AG09309 (cell line): Measurements from ENCODE around the gene LPCAT3.

Source experiments
- DNase-seq: peaks from one replicate; pipeline ENCODE4 v3.0.0-alpha.2; 2010; ENCODE audit warnings: low read depth
- H3K4me3 ChIP-seq: 2 replicates; pipeline ENCODE4 v1.5.1; 2011; ENCODE audit warnings: mild to moderate bottlenecking, low read depth, low read length, moderate library complexity; ENCODE audit not compliant: control insufficient read depth
- CTCF ChIP-seq: IDR thresholded peaks from 2 replicates; pipeline ENCODE4 v1.5.1; 2011; ENCODE audit warnings: mild to moderate bottlenecking, low read depth, low read length, inconsistent platforms; ENCODE audit not compliant: insufficient read depth, control insufficient read depth; ENCODE audit errors: missing control alignments

The LPCAT3 gene

DNA sequence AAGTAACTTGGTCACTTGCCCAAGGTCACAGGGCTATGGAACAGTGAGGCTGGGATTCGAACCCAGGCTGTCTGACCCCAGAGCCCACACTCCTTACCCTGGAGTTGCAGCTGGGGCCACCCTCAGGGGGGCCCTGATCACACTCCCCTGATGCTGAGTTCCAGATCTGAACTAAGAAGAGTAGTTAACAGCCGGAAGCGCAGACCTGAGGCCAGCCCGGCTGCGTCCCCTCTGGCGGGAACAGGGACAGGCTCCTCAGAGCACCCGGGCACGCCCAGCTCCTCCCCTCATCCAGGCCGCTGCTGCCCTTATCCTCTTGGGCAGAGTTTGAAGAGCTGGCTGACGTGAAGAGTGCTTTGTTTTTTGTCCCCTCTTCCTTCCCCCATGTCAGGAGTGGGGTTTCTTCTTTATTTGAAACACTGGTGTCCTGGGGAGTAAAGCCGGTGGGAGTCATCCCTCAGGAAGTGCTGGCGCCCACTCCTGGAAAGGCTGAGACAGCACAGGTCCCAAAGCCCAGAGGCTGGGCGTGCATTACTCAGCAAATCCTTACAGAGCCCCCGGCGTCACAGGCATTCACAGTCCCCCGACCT lies 56.5 kb downstream of the LPCAT3 start:
- DNase-seq, result no peak
- no peak overlapping the region for H3K4me3 ChIP-seq

GRCh38 chr12:6961278-6961694 lies 57.0 kb downstream of the LPCAT3 start:
- no peak overlapping the region for H3K4me3 ChIP-seq
- no peak for DNase-seq
- TF ChIP-seq CTCF, result no peak

More for the DNA sequence above, 56.5 kb downstream of the LPCAT3 start:
- peak; percentile 55 for TF ChIP-seq CTCF

DNA sequence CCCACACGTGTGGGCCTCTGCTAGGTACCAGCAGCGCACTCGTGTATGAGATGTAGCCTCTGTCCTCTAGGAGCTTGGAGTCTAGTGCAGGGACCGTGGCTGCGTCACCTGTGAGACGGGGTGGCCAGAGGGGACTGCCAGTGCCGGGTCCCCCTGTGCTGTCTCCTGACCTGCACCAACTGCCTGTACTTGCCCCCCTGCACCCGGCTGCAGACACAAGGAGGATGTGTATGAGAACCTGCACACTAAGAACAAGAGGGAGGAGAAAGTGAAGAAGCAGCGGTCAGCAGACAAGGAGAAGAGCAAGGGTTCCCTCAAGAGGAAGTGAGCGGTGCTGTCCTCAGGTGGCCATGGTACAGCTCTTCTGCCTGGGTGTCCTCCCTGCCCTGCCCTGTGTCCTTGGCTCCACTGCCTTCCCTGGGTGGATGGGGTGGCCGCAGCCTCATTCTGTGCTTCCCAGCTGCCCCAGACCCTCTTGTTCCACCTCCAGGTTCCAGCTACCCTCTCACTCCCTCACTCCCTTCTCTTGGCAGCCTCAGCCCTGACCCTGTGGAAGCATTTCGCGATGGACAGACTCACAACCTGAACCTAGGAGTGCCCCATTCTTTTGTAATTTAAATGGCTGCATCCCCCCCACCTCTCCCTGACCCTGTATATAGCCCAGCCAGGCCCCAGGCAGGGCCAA lies 57.5 kb downstream of the LPCAT3 start:
- TF ChIP-seq CTCF, result peak; percentile 29
- DNase-seq, result no peak

GRCh38 chr12:6959805-6960592 lies 58.3 kb downstream of the LPCAT3 start:
- no peak for DNase-seq
- H3K4me3 ChIP-seq, result no peak overlapping the region
- no peak for TF ChIP-seq CTCF

More for the DNA sequence above, 57.5 kb downstream of the LPCAT3 start:
- H3K4me3 ChIP-seq, result no peak overlapping the region

DNA sequence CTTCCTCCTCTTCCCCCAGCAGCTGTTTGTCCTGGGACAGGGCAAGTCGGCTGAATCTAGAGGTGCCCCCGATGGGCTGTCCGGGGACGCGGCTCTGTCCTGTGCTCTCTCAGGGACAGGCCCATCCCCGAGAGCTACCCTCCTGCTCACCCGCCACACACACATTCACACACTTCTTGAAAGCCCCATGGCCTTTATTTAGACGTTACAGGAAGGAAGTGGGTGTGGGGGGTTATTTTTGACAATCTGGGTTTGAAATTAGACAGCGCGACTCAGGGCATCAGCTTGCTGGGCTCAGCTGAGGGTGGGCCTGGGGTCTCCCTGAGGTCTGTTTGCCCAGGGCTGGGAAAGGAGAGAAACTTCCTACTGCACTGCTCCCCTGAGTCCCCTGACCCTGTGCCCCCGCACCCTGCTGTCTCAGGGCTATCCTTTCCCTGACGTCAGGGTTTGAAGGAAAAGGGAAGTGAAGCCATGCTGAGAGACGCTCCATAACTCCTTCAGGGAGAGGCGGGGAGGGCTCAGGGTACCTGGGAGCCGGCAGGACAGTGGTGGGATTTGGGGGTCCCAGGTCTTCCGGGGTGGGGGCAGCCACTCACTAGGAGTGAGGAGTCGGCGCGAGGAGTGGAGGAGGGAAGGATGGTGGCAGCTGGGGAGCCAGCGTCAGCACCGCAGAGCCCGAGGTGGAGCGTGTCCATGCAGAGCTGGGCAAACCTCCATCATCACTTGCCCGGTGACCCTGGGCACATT lies 59.0 kb downstream of the LPCAT3 start:
- no peak overlapping the region for H3K4me3 ChIP-seq
- DNase-seq, result no peak

More for the DNA sequence above, 59.0 kb downstream of the LPCAT3 start:
- no peak for TF ChIP-seq CTCF
